H1 (cell line): ENCODE results near the gene ACTR1B. TPM values are rescaled to one million over a fixed set of nuclear protein-coding genes. Genes with fewer than 3 reads are reported as not detected.

ENCODE experiments used
- CTCF ChIA-PET: fragments of 300-600 bp; sonication (Branson Sonifier 250); formaldehyde crosslinking; loops from one replicate; lab custom pipeline; 2021; ENCODE audit not compliant: partially characterized antibody; lab: Charles Lee
- POLR2A ChIA-PET: fragments of 300-600 bp; sonication (Branson Sonifier 250); formaldehyde crosslinking; loops from one replicate; lab custom pipeline; 2021; ENCODE audit warnings: inconsistent platforms; ENCODE audit not compliant: partially characterized antibody; lab: Charles Lee
- DNase-seq, 2 experiments: peaks; one replicate each; pipeline versions ENCODE4 v3.0.0 to v3.0.0-alpha.2; 2010 to 2022; ENCODE audit warnings: low spot score in 2 of 2, low read depth in 1 of 2, mixed read lengths in 1 of 2
- FAIRE-seq: peaks from 2 replicates; lab custom pipeline; 2011; peaks lifted over from hg19 to GRCh38; lab: Jason Lieb, UNC
- H2AFZ ChIP-seq: 2 replicates; pipeline ENCODE4 v1.8.1; 2012; ENCODE audit warnings: low read length, inconsistent platforms
- H2AK5ac ChIP-seq: 2 replicates; pipeline ENCODE4 v1.6.1; 2013; ENCODE audit warnings: low read depth, low read length
- H2BK120ac ChIP-seq: replicated peaks from 2 replicates; pipeline ENCODE3; 2013; ENCODE audit warnings: low read depth, low read length, inconsistent platforms
- H2BK12ac ChIP-seq: 2 replicates; pipeline ENCODE4 v1.6.1; 2013; ENCODE audit warnings: low read depth, low read length
- H2BK15ac ChIP-seq: 2 replicates; pipeline ENCODE4 v1.6.1; 2013; ENCODE audit warnings: low read length
- H2BK20ac ChIP-seq: 2 replicates; pipeline ENCODE4 v1.6.1; 2013; ENCODE audit warnings: low read length
- H2BK5ac ChIP-seq: 2 replicates; pipeline ENCODE4 v1.6.1; 2013; ENCODE audit warnings: low read depth, low read length
- H3K14ac ChIP-seq: 2 replicates; pipeline ENCODE4 v1.6.1; 2013; ENCODE audit warnings: inconsistent platforms; ENCODE audit not compliant: insufficient read length
- H3K18ac ChIP-seq: 2 replicates; pipeline ENCODE4 v1.6.1; 2013; ENCODE audit warnings: low read length; ENCODE audit errors: extremely low read depth
- H3K23ac ChIP-seq: 2 replicates; pipeline ENCODE4 v1.6.1; 2013; ENCODE audit warnings: inconsistent platforms; ENCODE audit not compliant: insufficient read length
- H3K23me2 ChIP-seq: 2 replicates; pipeline ENCODE4 v1.6.1; 2013; ENCODE audit warnings: low read depth, low read length
- H3K27ac ChIP-seq: 2 replicates; pipeline ENCODE4 v1.6.1; 2011; ENCODE audit warnings: low read depth, low read length, inconsistent platforms
- H3K27me3 ChIP-seq, 4 experiments: replicated peaks in 1 of 4; 1 replicate in 1 of 4; 2 replicates in 3 of 4; pipeline versions ENCODE4 v1.6.1 to v1.8.1; 2011 to 2013; ENCODE audit warnings: low read length in 3 of 4, mild to moderate bottlenecking in 3 of 4, inconsistent platforms in 2 of 4, mixed read lengths in 2 of 4, moderate library complexity in 1 of 4; ENCODE audit not compliant: control insufficient read depth in 3 of 4, insufficient read depth in 3 of 4; ENCODE audit errors: extremely low read depth in 1 of 4
- H3K36me3 ChIP-seq, 4 experiments: 2 replicates each; pipeline versions ENCODE4 v1.6.1 to v1.8.1; 2011 to 2013; ENCODE audit warnings: mild to moderate bottlenecking in 4 of 4, low read length in 3 of 4, moderate library complexity in 2 of 4, control low read depth in 1 of 4, inconsistent platforms in 1 of 4; ENCODE audit not compliant: insufficient read depth in 4 of 4, control insufficient read depth in 2 of 4
- H3K4ac ChIP-seq: replicated peaks from 2 replicates; pipeline ENCODE3; 2013; ENCODE audit warnings: low read length, low read depth, mixed read lengths, inconsistent platforms; ENCODE audit not compliant: insufficient read length
- H3K4me1 ChIP-seq, 4 experiments: replicated peaks in 1 of 4; 1 replicate in 1 of 4; 2 replicates in 3 of 4; pipeline versions ENCODE4 v1.6.1 to v1.8.1; 2011 to 2013; ENCODE audit warnings: low read length in 3 of 4, inconsistent platforms in 2 of 4, mixed read lengths in 1 of 4; ENCODE audit not compliant: insufficient read depth in 4 of 4, control insufficient read depth in 3 of 4
- H3K4me2 ChIP-seq, 2 experiments: 2 replicates each; pipeline versions ENCODE4 v1.6.1 to v1.8.1; 2011 to 2013; ENCODE audit warnings: low read depth in 2 of 2, low read length in 2 of 2, control low read depth in 1 of 2, inconsistent platforms in 1 of 2, mild to moderate bottlenecking in 1 of 2; ENCODE audit not compliant: insufficient read depth in 1 of 2
- H3K4me3 ChIP-seq, 4 experiments: fragments of 200-600, 300-600 bp in 1 of 4; sonication (generic), shearing (Covaris generic), sonication (Bioruptor Twin) in 1 of 4; 2 replicates each; pipeline versions ENCODE4 v1.5.1 to v1.8.1; 2011 to 2016; ENCODE audit warnings: low read length in 4 of 4, low read depth in 3 of 4, control low read depth in 2 of 4, inconsistent platforms in 2 of 4, mild to moderate bottlenecking in 2 of 4, mixed read lengths in 1 of 4, moderate library complexity in 1 of 4; ENCODE audit not compliant: insufficient read depth in 2 of 4; ENCODE audit errors: extremely low read depth in 1 of 4
- H3K56ac ChIP-seq: replicated peaks from 2 replicates; pipeline ENCODE3; 2013; ENCODE audit warnings: low read depth, mild to moderate bottlenecking, mixed read lengths, low read length, inconsistent platforms; ENCODE audit not compliant: insufficient read length
- H3K79me1 ChIP-seq: 2 replicates; pipeline ENCODE4 v1.6.1; 2013; ENCODE audit warnings: low read depth, low read length, control low read depth
- H3K79me2 ChIP-seq, 2 experiments: 2 replicates each; pipeline versions ENCODE4 v1.6.1 to v1.8.1; 2012 to 2013; ENCODE audit warnings: low read length in 2 of 2, mild to moderate bottlenecking in 2 of 2, inconsistent platforms in 1 of 2; ENCODE audit not compliant: insufficient read depth in 2 of 2, control insufficient read depth in 1 of 2
- H3K9ac ChIP-seq, 4 experiments: replicated peaks in 1 of 4; 1 replicate in 1 of 4; 2 replicates in 3 of 4; pipeline versions ENCODE4 v1.6.1 to v1.8.1; 2011 to 2013; ENCODE audit warnings: low read depth in 3 of 4, low read length in 3 of 4, control low read depth in 2 of 4, mild to moderate bottlenecking in 2 of 4, moderate library complexity in 2 of 4, inconsistent platforms in 1 of 4; ENCODE audit errors: extremely low read depth in 1 of 4
- H3K9me3 ChIP-seq, 2 experiments: 2 replicates each; pipeline versions ENCODE4 v1.6.1 to v1.8.1; 2012 to 2013; ENCODE audit warnings: mild to moderate bottlenecking in 2 of 2, moderate library complexity in 2 of 2, control low read depth in 1 of 2, inconsistent platforms in 1 of 2, low read depth in 1 of 2, low read length in 1 of 2, mixed read lengths in 1 of 2; ENCODE audit not compliant: insufficient read depth in 2 of 2
- H4K20me1 ChIP-seq, 2 experiments: replicated peaks in 1 of 2; 2 replicates each; pipeline versions ENCODE3 to v1.8.1; 2011 to 2013; ENCODE audit warnings: inconsistent platforms in 2 of 2, low read length in 2 of 2, mild to moderate bottlenecking in 1 of 2; ENCODE audit not compliant: insufficient read depth in 2 of 2, control insufficient read depth in 1 of 2
- H4K5ac ChIP-seq: 2 replicates; pipeline ENCODE4 v1.6.1; 2013; ENCODE audit warnings: low read length, low read depth, mixed read lengths, inconsistent platforms; ENCODE audit not compliant: insufficient read length
- H4K8ac ChIP-seq: 2 replicates; pipeline ENCODE4 v1.8.0; 2013; ENCODE audit warnings: mild to moderate bottlenecking, moderate library complexity, low read length, inconsistent platforms; ENCODE audit not compliant: insufficient read depth; ENCODE audit errors: extremely low read depth
- H4K91ac ChIP-seq: replicated peaks from 2 replicates; pipeline ENCODE3; 2013; ENCODE audit warnings: low read length, mixed read lengths, inconsistent platforms; ENCODE audit not compliant: insufficient read length
- BRCA1 ChIP-seq: IDR thresholded peaks from 2 replicates; pipeline ENCODE4 v1.6.1; 2012; ENCODE audit warnings: low read depth, low read length, improper control_type of control experiment
- E2F6 ChIP-seq: IDR thresholded peaks from 2 replicates; pipeline ENCODE4 v1.6.1; 2012; ENCODE audit warnings: inconsistent platforms
- EZH2 ChIP-seq: fragments of 200-600 bp; sonication (generic); IDR thresholded peaks from 2 replicates; pipeline ENCODE4 v1.7.1; 2012; ENCODE audit warnings: low read depth, mild to moderate bottlenecking, moderate library complexity, low read length, inconsistent platforms; ENCODE audit not compliant: severe bottlenecking
- NRF1 ChIP-seq: IDR thresholded peaks from 2 replicates; pipeline ENCODE4 v1.6.1; 2011; ENCODE audit warnings: mild to moderate bottlenecking, low read depth, low read length, improper control_type of control experiment
- PHF8 ChIP-seq: fragments of 200-600 bp; sonication (generic); conservative IDR thresholded peaks from 2 replicates; pipeline ENCODE4 v1.7.1; 2012; ENCODE audit warnings: low read depth, mild to moderate bottlenecking, inconsistent platforms, low read length, moderate library complexity
- POLR2A ChIP-seq, 2 experiments: IDR thresholded peaks; 1 replicate in 1 of 2; 2 replicates in 1 of 2; pipeline ENCODE4 v1.6.1; 2011; ENCODE audit warnings: low read depth in 2 of 2, low read length in 2 of 2, mild to moderate bottlenecking in 2 of 2; ENCODE audit errors: control extremely low read depth in 1 of 2
- POU5F1 ChIP-seq: IDR thresholded peaks from 2 replicates; pipeline ENCODE4 v1.6.1; 2011; ENCODE audit warnings: low read depth, mild to moderate bottlenecking, low read length, moderate library complexity
- RXRA ChIP-seq: IDR thresholded peaks from 2 replicates; pipeline ENCODE4 v1.6.1; 2011; ENCODE audit warnings: low read depth, mild to moderate bottlenecking, low read length, moderate library complexity; ENCODE audit not compliant: insufficient read depth
- SIN3A ChIP-seq, 2 experiments: IDR thresholded peaks in 1 of 2; conservative IDR thresholded peaks in 1 of 2; 2 replicates each; pipeline ENCODE4 v1.6.1; 2011 to 2012; ENCODE audit warnings: low read length in 2 of 2, improper control_type of control experiment in 1 of 2, low read depth in 1 of 2, mild to moderate bottlenecking in 1 of 2
- SUZ12 ChIP-seq: fragments of 200-600 bp; sonication (generic); IDR thresholded peaks from 2 replicates; pipeline ENCODE4 v1.6.1; 2012; ENCODE audit warnings: mild to moderate bottlenecking, inconsistent platforms, low read length, moderate library complexity, mixed read lengths
- YY1 ChIP-seq: IDR thresholded peaks from 2 replicates; pipeline ENCODE4 v1.6.1; 2011; ENCODE audit warnings: low read depth, mild to moderate bottlenecking, low read length
- WGBS, 2 experiments: shearing (Covaris generic) in 1 of 2; methylation state at CpG; one replicate each; pipeline versions ENCODE4 v1.1.6 to v1.1.7; 2013 to 2015; ENCODE audit warnings: low lambda C conversion rate in 2 of 2, mixed read lengths in 2 of 2, inconsistent platforms in 1 of 2, low coverage in 1 of 2, missing lambda C conversion rate in 1 of 2; ENCODE audit not compliant: insufficient replicate concordance in 2 of 2, insufficient coverage in 1 of 2, insufficient read length in 1 of 2; ENCODE audit errors: extremely low coverage in 1 of 2, missing lambda C conversion rate in 1 of 2; 5-methylcytosine and 5-hydroxymethylcytosine counted together
- polyA plus RNA-seq, 7 experiments: library from polyadenylated mRNA; depleted of rRNA in 3 of 7; stranded (reverse) in 5 of 7; unstranded in 2 of 7; fragments of >200 nt in 5 of 7; fragments of 200-250 nt in 2 of 7; gene quantifications; 1 replicate in 5 of 7; 2 replicates in 1 of 7; 4 replicates in 1 of 7; pipeline versions ENCODE4 v1.2.1 to v1.2.3, GENCODE V29; 2011 to 2013; ENCODE audit warnings: missing spikeins in 2 of 7, mixed read lengths in 2 of 7
- total RNA-seq: library from RNA; stranded (reverse); fragmentation: NEBNext Ultra II Directional; extraction: Animal tissue kit (Norgen Biotek cat#: 25700); gene quantifications from 2 replicates; pipeline ENCODE4 v1.2.1, GENCODE V29; 2021

The ACTR1B gene
- total and polyA plus RNA-seq, 2 of the 8 experiments (the other 6 are each of a cell fraction or from before 2014, with no cell fraction given): 40.7 to 56.0 TPM

GRCh38 chr2:97660044-97660774 is 3.6 kb downstream of the ACTR1B start:
- CTCF ChIA-PET: interaction anchor here (0.8 to 8.2 kb wide), 6 partner anchors 8 to 70 kb away, joined by 3 to 132 read pairs (median 18); partner anchors contain the start of gene COX5B
- no peak overlapping the region for H3K27ac ChIP-seq
- DNase-seq: no peak
- TF ChIP-seq POU5F1: no peak
- no peak for TF ChIP-seq E2F6
- TF ChIP-seq EZH2: no peak
- TF ChIP-seq BRCA1: no peak
- TF ChIP-seq PHF8: no peak
- no peak for TF ChIP-seq POLR2A (IDR thresholded peaks at IDR 0.05; ENCODE audit: control extremely low read depth in 1 of 2, low read depth in 2 of 2, low read length in 2 of 2)
- TF ChIP-seq SUZ12: no peak
- no peak for TF ChIP-seq YY1
- TF ChIP-seq RXRA: no peak
- no peak for TF ChIP-seq NRF1
- TF ChIP-seq SIN3A (conservative IDR thresholded peaks at IDR 0.05 in 1 of 2, IDR thresholded peaks at IDR 0.05 in 1 of 2; ENCODE audit: low read depth in 1 of 2, low read length in 2 of 2): no peak

More at GRCh38 chr2:97660044-97660774, 3.6 kb downstream of the ACTR1B start:
- Histone ChIP-seq H3K4me2 (no peak overlapping the region), H3K27me3 (no peaks in the 10 kb centered on the region), H2BK5ac (no peak overlapping the region), H4K8ac (no peak overlapping the region), H3K18ac (no peak overlapping the region), H3K4ac (no peak overlapping the region), H2BK12ac (no peak overlapping the region), H3K36me3 (peaks cover 3 to 17% (median 7%) of the 10 kb centered on the region in 4 experiments; a peak in 5 of 8 replicates), H3K14ac (no peak overlapping the region), H4K5ac (no peak overlapping the region), H4K20me1 (peaks cover 0 to 13% of the 10 kb centered on the region in 2 experiments), H3K79me2 (peaks cover 0 to 25% of the 10 kb centered on the region in 2 experiments; a peak in 2 of 4 replicates), H2AK5ac (no peak overlapping the region), H3K4me1 (peaks cover 0 to 9% (median 7%) of the 10 kb centered on the region in 4 experiments; a peak in 4 of 7 replicates), H3K23ac (no peak overlapping the region), H3K23me2 (peaks cover 7% of the 10 kb centered on the region), H2AFZ (no peak overlapping the region), H3K9me3 (no peaks in the 10 kb centered on the region), H2BK15ac (no peak overlapping the region), H2BK120ac (no peak overlapping the region), H3K4me3 (no peak overlapping the region), H3K79me1 (peaks cover 8% of the 10 kb centered on the region), H4K91ac (no peak overlapping the region), H2BK20ac (no peak overlapping the region), H3K9ac (no peak overlapping the region; a peak in 1 of 7 replicates), H3K56ac (no peak overlapping the region)
- no peak for FAIRE-seq
- POLR2A ChIA-PET: interaction anchor here (0.7 to 7.9 kb wide), 4 partner anchors 8 to 38 kb away, joined by 3 to 102 read pairs (median 37); partner anchors contain the start of gene COX5B
- WGBS, 2 experiments: 89% methylated on average over 20 of the region's 20 CpGs; no CpG with 5 or more reads in 1 of the 2 experiments
